CD4-positive, alpha-beta T cell treated with Interferon alpha-2 for 1 hour (primary cell): Measurements from ENCODE around the gene EPB41L4B.

ENCODE experiments used
- DNase-seq, 2 donors: peaks; one replicate each; pipeline ENCODE4 v3.0.0-alpha.2; 2020 to 2022

Gene EPB41L4B

GRCh38 chr9:109319626-109320241 lies 1.1 kb downstream of the EPB41L4B start:
- no peak for DNase-seq

DNA sequence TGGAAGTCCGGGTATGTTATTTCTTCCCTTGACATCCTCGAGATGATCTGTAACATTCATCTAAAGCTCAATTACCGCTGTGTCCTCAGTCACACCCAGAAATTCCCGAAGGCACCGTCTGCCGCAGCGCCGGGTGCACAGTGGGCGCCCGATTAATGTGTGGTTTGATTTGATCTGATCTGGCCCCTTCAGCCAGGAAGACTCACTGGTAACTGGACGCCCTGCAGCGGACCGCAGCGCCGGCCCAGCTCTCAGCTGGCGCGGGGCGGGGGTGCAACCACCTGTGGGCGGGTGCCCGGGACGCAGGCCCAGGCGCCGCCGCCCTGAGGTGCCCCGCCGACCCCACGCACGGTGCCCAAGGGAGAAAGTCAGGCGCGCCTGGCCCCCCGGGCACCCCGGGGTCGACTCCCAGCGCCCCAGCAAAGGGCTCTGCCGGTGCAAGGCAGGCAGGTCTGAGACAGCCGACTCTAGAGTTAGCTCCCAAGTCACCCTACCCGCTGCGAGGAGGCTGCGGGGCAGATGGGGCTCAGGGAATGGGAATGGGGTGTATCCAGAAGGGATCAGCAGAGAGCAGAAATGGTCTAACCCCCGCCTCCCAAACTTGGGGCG lies 1.7 kb downstream of the EPB41L4B start:
- DNase-seq = no peak

DNA sequence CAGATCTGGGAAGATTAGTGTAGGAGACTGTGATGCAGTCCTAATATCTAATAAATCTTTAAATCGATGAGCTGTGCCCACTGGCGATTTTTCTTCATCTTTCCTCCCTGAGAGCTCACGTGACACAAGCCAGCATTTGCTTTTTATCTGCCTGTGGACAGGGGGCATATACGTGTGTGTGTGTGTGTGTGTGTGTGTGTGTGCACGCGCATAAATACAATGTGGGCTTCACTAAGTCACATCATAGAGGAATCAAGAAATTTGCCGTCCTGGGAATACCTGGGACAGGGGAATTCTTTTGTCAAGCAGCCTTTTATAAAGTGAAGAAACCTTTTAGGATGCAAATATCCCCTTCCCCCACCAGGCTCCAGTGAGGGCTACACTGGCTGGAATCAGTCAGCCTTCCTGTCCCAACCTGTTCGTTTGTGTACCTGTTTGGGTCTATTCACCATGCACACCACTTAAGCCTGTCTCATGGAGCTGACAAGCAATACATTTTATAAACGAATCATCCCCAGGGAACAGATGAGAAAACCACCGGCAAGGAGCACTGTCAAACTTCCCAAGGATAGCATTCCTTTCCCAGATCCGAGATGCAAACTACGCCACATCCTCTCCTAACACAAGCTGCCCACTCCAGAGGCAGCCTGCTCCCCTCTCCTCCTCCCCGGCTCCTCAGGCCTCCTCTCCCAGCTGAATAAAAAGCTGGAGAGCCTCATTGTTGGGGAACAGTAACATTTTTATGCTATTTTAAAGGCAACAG lies 2.7 kb downstream of the EPB41L4B start:
- DNase-seq = no peak

DNA sequence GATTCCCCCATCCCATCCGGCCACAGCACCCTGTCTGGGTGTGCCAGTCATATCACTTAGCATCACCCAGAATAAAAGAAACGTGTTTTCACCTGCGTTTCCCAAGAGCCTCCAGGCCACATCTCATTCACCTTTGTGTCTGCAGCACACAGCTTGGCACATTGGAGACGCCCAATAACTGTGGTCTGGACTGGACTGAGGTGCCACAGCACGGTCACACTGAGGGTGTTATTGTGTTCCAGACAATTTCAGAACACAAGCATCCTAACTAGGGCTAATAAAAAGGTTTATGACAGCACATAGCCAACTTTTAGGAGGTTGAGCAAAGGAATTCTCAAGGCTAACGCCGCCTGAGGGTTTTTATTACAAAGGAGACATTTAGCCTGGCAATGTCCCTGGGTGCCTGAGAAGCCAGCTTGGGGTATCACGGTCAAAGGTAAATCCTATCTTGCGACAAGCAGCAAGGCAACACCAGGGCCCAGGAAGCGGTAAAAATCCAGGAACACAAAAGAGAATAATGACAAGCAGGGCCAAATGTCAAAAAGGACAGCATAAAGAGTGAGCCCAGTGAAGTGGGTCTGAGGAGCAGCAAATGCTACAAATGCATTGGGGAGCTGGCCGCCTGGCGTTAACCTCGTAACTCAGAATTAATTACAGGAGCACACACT lies 3.4 kb downstream of the EPB41L4B start:
- no peak for DNase-seq

DNA sequence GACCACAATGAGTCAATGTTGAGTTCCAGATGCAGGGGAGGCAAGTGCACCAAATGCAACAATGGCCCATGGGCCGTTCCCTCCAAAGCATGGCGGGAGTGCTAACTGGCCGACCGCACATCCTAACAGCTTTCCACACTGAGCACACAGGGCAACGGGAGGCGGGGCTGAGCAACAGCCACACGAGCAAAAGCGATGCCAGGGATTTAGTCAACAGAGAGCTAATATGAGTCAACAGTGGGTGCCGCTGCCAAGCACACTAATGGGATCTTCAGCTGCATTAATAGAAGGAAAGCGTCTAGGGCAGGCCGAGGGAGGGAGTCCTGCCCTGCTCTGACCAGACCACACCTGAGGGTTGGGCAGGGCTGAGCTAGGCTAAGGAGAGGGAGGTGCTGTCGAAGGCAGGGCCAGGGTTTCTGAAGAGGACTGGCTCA lies 4.6 kb downstream of the EPB41L4B start:
- no peak for DNase-seq

GRCh38 chr9:109315480-109316206 lies 5.2 kb downstream of the EPB41L4B start:
- no peak for DNase-seq

DNA sequence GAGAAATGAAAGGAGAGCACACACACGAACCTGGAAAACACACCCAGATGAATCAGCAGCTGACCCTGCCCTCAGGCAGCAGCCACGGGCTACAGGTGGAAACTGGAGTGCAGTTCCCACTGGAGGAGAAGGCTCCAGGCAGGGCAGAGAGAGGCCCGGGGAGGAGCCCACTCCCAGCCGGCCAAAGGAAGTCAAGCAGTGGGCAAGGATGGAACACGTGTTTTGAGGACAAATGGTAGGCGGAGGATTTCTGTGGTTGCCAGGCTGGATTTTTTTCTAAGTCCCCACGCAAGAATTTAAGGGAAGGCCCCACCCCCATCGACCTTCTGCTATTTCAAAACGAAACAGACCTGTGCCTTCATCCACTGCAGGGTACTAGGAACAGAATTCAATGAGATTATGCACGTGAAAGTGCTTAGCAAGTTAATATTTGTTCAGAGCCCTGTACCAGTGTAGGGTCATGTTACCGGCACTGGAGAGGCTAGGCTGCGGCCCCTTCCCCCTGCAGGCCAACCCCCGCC lies 6.8 kb downstream of the EPB41L4B start:
- DNase-seq = no peak

DNA sequence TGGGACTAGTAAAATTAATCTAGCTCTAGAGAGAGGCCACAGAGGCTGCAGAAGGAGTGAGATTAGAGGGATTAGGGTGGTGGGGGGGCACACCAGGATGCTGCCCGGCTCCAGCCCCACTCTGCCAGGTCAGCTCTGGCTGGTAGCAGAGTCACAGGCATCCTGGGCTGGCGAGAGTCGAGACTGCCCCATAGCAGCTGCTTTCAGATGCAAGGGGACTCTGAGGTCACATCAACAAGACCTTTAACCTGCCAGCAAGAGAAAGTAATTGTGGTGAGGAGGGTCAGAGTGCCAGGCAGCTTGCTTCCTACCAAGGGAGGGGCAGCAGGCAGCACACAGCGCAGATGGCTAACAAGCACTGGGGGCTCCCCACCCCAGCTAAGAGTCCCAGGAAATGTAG lies 7.5 kb downstream of the EPB41L4B start:
- no peak for DNase-seq

- DNase-seq = no peak
Measured at GRCh38 chr9:109312783-109313182, 8.1 kb downstream of the EPB41L4B start.

DNA sequence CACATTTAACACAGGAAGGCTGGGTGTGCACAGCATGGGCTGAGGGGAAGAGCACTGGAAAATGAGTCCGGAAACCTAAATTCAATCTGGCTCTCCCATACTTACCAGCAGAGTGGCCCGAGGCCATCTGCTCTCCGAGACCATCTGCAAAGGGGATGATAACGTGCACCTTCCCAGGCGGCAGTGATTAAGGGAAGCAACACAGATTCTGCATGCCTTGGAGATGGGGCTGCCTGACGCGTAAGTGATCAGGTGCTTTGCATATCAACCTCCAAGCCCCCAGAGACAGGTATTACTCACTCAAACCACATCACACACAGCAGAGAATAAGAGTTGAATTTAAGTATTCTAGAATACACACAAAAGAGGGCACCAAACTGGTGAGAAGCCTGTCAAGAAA lies 9.1 kb downstream of the EPB41L4B start:
- no peak for DNase-seq

- no peak for DNase-seq
Measured at GRCh38 chr9:109311286-109311685, 9.6 kb downstream of the EPB41L4B start.

- DNase-seq = no peak
Measured at GRCh38 chr9:109310486-109310901, 10.4 kb downstream of the EPB41L4B start.

GRCh38 chr9:109309282-109309681 lies 11.6 kb downstream of the EPB41L4B start:
- DNase-seq = no peak

GRCh38 chr9:109307380-109308240 lies 13.2 kb downstream of the EPB41L4B start:
- no peak for DNase-seq

- no peak for DNase-seq
Measured at GRCh38 chr9:109305801-109306200, 15.1 kb downstream of the EPB41L4B start.

- no peak for DNase-seq
Measured at GRCh38 chr9:109304347-109304746, 16.5 kb downstream of the EPB41L4B start.

DNA sequence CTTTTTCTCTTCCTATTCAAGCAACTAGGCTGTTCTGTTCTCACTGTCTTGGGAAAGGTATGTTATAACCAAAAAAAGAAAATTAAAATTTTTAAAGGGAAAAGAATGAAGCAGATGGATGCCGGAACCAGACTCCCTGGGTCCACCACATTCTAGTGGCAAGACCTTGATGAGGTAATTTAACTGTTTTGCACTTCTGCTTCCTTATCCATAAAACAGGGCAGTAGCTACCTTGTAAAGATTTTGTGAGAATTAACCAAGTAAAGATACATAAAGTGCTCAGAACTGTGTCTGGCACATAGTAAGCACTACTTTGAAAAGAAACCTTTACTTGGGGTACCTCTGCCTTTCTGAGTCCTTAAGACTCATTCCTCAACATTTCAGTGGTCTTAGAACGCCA lies 17.0 kb downstream of the EPB41L4B start:
- DNase-seq = no peak

DNA sequence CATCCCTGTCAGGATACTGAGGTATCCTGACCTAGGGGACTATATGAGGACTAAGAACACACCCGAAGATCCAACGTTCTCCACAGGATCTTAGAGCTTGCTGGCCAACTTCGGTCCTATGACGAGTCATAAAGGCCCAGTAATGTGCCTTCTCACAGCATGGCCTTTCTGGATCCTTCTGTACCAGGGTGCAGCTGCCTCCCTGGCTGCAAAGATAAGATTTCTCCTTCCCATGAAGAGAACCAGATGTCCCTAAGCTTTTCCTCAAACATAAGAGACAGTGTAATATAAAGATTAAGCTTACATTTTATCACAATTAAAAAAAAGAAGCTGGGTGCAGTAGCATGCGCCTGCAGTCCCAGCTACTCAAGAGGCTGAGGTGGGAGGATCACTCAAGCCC lies 18.3 kb downstream of the EPB41L4B start:
- DNase-seq = no peak

DNA sequence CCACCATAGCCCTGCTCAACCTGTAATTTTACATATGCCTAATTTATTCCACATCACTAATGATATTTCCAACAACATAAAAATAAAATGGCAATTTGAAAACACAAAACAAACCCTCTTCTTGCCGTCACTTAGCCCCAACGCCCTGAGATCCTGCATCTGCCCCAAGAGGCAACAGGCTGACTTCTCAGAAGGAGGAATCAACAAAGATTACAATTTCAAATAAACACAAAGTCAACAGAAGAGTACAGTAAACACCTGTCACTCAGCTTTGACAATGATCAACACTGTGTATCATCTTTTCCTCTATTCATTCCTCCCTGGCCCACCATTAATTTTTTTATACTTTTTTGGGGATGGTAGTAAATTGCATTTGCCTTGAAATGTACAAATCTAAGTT lies 19.8 kb downstream of the EPB41L4B start:
- DNase-seq = no peak

GRCh38 chr9:109299891-109300290 lies 21.0 kb downstream of the EPB41L4B start:
- no peak for DNase-seq

DNA sequence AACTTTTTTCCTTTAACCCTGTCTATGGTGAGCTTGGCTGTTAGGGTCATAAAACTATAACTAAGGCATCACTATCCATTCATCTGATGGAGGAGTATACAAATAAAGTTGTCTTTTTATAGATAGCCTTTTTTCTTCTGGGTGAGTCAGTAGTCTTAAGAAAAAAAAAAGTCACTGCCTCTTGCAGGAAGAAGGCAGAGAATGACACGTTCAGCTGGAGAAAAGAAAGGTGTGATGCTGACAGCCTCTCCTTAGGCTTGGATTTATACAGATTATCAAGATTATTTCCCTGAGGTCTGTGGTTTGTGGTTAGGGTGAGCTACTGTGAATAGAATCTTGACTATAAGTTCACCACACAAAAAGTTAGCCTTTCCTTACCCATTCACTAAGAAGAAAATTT lies 23.0 kb downstream of the EPB41L4B start:
- no peak for DNase-seq
